Measurements from ENCODE around the gene NCKAP5. TPM values are rescaled to one million over a fixed set of nuclear protein-coding genes. Genes with fewer than 3 reads are reported as not detected.

The NCKAP5 gene
- total and polyA plus RNA-seq, 4 donors = 0.57 to 2.8 (median 2.4) TPM

GRCh38 chr2:133492719-133493380, 75.4 kb downstream of the NCKAP5 start:
- Histone ChIP-seq H3K27me3 (ENCODE audit: control insufficient read depth in 4 of 4, insufficient read depth in 4 of 4, low read length in 3 of 4) (no peaks in the 10 kb centered on the region), H3K36me3 (ENCODE audit: control insufficient read depth in 4 of 4, insufficient read depth in 3 of 4, low read depth in 1 of 4, low read length in 3 of 4) (no peaks in the 10 kb centered on the region), H3K9ac (ENCODE audit: low read depth in 1 of 2, low read length in 2 of 2) (no peak overlapping the region), H3K9me3 (ENCODE audit: control insufficient read depth in 4 of 4, low read length in 3 of 4) (no peaks in the 10 kb centered on the region), H3K4me3 (ENCODE audit: low read depth in 1 of 3, low read length in 3 of 3) (no peak overlapping the region), H3K4me1 (ENCODE audit: control insufficient read depth in 4 of 4, insufficient read depth in 4 of 4, low read length in 3 of 4) (peaks cover 2 to 58% (median 31%) of the 10 kb centered on the region in 4 donors), H3K27ac (ENCODE audit: low read depth in 1 of 2, low read length in 2 of 2) (no peak overlapping the region)
- DNase-seq (ENCODE audit: low spot score) = no peak
- TF ChIP-seq HNF4A (conservative IDR thresholded peaks at IDR 0.05) (peak in 1 of 2 donors; percentile 41), SP1 (IDR thresholded peaks at IDR 0.05) (no peak)
- 51% methylated on average over 2 of the region's 2 CpGs for WGBS

GRCh38 chr2:133490411-133490980, 77.8 kb downstream of the NCKAP5 start:
- WGBS = 74% methylated on average over 3 of the region's 3 CpGs

GRCh38 chr2:133489641-133490410, 78.4 kb downstream of the NCKAP5 start:
- no peaks in the 10 kb centered on the region for H3K27me3 ChIP-seq (ENCODE audit: control insufficient read depth in 4 of 4, insufficient read depth in 4 of 4, low read length in 3 of 4)
- H3K27ac ChIP-seq (ENCODE audit: low read depth in 1 of 2, low read length in 2 of 2) = peak overlapping the region; percentile 74 to 88
- H3K9me3 ChIP-seq (ENCODE audit: control insufficient read depth in 4 of 4, low read length in 3 of 4) = no peaks in the 10 kb centered on the region
- H3K4me1 ChIP-seq (ENCODE audit: control insufficient read depth in 4 of 4, insufficient read depth in 4 of 4, low read length in 3 of 4) = peaks cover 2 to 35% (median 23%) of the 10 kb centered on the region in 4 donors
- DNase-seq (ENCODE audit: low spot score) = peak; percentile 38
- H3K4me3 ChIP-seq (ENCODE audit: low read depth in 1 of 3, low read length in 3 of 3) = no peak overlapping the region
- H3K36me3 ChIP-seq (ENCODE audit: control insufficient read depth in 4 of 4, insufficient read depth in 3 of 4, low read depth in 1 of 4, low read length in 3 of 4) = no peaks in the 10 kb centered on the region
- 22% methylated on average over 5 of the region's 5 CpGs for WGBS
- peak overlapping the region in 1 of 2 donors; percentile 25 for H3K9ac ChIP-seq (ENCODE audit: low read depth in 1 of 2, low read length in 2 of 2)
- TF ChIP-seq JUND (IDR thresholded peaks at IDR 0.05) (peak; percentile 17 to 18), TAF1 (conservative IDR thresholded peaks at IDR 0.05) (no peak), ZBTB33 (IDR thresholded peaks at IDR 0.05) (peak; percentile 25), REST (IDR thresholded peaks at IDR 0.05) (peak; percentile 16), FOXA2 (IDR thresholded peaks at IDR 0.05) (no peak), RXRA (IDR thresholded peaks at IDR 0.05) (peak; percentile 35 to 56), ATF3 (IDR thresholded peaks at IDR 0.05) (no peak), YY1 (IDR thresholded peaks at IDR 0.05) (peak; percentile 37), NR2F2 (IDR thresholded peaks at IDR 0.05) (no peak), HNF4G (IDR thresholded peaks at IDR 0.05) (peak; percentile 48), CTCF (IDR thresholded peaks at IDR 0.05; ENCODE audit: low read depth, low read length, missing input control) (no peak), RAD21 (IDR thresholded peaks at IDR 0.05) (peak in 1 of 2 donors; percentile 18), EGR1 (IDR thresholded peaks at IDR 0.05; ENCODE audit: low read depth in 2 of 2) (no peak), GABPA (IDR thresholded peaks at IDR 0.05 in 1 of 2, conservative IDR thresholded peaks at IDR 0.05 in 1 of 2) (peak in 1 of 2 donors; percentile 19), FOXA1 (IDR thresholded peaks at IDR 0.05) (no peak), HNF4A (conservative IDR thresholded peaks at IDR 0.05) (peak; percentile 87 to 93)

More at GRCh38 chr2:133490411-133490980, 77.8 kb downstream of the NCKAP5 start:
- no peaks in the 10 kb centered on the region for H3K36me3 ChIP-seq (ENCODE audit: control insufficient read depth in 4 of 4, insufficient read depth in 3 of 4, low read depth in 1 of 4, low read length in 3 of 4)
- peak overlapping the region; percentile 74 to 88 for H3K27ac ChIP-seq (ENCODE audit: low read depth in 1 of 2, low read length in 2 of 2)
- H3K9me3 ChIP-seq (ENCODE audit: control insufficient read depth in 4 of 4, low read length in 3 of 4) = no peaks in the 10 kb centered on the region
- no peak for DNase-seq (ENCODE audit: low spot score)
- TF ChIP-seq MAX (IDR thresholded peaks at IDR 0.05) (no peak), JUND (IDR thresholded peaks at IDR 0.05) (no peak), HNF4G (IDR thresholded peaks at IDR 0.05) (no peak), FOXA1 (IDR thresholded peaks at IDR 0.05) (no peak), RXRA (IDR thresholded peaks at IDR 0.05) (no peak)
- H3K27me3 ChIP-seq (ENCODE audit: control insufficient read depth in 4 of 4, insufficient read depth in 4 of 4, low read length in 3 of 4) = no peaks in the 10 kb centered on the region
- no peak overlapping the region for H3K9ac ChIP-seq (ENCODE audit: low read depth in 1 of 2, low read length in 2 of 2)
- peaks cover 2 to 41% (median 27%) of the 10 kb centered on the region in 4 donors for H3K4me1 ChIP-seq (ENCODE audit: control insufficient read depth in 4 of 4, insufficient read depth in 4 of 4, low read length in 3 of 4)
- H3K4me3 ChIP-seq (ENCODE audit: low read depth in 1 of 3, low read length in 3 of 3) = no peak overlapping the region
